Fibroblast of villous mesenchyme (primary cell): ENCODE results near the gene MNT. TPM values are rescaled to one million over a fixed set of nuclear protein-coding genes. Genes with fewer than 3 reads are reported as not detected.

Experiments used
- DNase-seq: peaks from one replicate; pipeline ENCODE4 v3.0.0-alpha.2; 2010; ENCODE audit warnings: low read depth
- H3K4me3 ChIP-seq: 2 replicates; pipeline ENCODE4 v1.5.1; 2011; ENCODE audit warnings: low read depth, mild to moderate bottlenecking, low read length
- total RNA-seq: library from RNA; depleted of rRNA; stranded (reverse); fragments of >200 nt; gene quantifications from 2 replicates; pipeline ENCODE4 v1.2.3, GENCODE V29; 2012
- TF ChIP-seq, protein P1 (sequence below): IDR thresholded peaks from 2 replicates; pipeline ENCODE4 v1.5.1; 2012; ENCODE audit warnings: low read depth, mild to moderate bottlenecking, low read length; ENCODE audit not compliant: insufficient read depth

The MNT gene
- total RNA-seq, 1 donor = 7.8 TPM

DNA sequence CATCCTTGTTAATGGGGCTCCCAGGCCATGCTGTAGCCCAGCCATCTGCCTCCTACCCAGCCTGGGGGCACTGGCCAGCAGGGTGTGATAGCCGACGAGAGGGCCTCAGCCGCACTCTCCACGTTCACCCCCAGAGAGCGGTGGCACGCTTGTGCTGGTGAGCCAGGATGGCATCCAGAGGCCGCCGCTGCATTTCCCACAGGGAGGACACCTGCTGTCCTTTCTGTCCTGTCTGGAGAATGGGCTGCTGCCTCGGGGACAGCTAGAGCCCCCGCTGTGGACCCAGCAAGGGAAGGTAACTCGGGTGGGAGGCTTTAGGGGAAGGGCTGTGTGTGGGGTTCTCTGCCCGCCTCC, 36.1 kb downstream of the MNT start:
- TF ChIP-seq, protein P1, sequence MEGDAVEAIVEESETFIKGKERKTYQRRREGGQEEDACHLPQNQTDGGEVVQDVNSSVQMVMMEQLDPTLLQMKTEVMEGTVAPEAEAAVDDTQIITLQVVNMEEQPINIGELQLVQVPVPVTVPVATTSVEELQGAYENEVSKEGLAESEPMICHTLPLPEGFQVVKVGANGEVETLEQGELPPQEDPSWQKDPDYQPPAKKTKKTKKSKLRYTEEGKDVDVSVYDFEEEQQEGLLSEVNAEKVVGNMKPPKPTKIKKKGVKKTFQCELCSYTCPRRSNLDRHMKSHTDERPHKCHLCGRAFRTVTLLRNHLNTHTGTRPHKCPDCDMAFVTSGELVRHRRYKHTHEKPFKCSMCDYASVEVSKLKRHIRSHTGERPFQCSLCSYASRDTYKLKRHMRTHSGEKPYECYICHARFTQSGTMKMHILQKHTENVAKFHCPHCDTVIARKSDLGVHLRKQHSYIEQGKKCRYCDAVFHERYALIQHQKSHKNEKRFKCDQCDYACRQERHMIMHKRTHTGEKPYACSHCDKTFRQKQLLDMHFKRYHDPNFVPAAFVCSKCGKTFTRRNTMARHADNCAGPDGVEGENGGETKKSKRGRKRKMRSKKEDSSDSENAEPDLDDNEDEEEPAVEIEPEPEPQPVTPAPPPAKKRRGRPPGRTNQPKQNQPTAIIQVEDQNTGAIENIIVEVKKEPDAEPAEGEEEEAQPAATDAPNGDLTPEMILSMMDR = no peak

DNA sequence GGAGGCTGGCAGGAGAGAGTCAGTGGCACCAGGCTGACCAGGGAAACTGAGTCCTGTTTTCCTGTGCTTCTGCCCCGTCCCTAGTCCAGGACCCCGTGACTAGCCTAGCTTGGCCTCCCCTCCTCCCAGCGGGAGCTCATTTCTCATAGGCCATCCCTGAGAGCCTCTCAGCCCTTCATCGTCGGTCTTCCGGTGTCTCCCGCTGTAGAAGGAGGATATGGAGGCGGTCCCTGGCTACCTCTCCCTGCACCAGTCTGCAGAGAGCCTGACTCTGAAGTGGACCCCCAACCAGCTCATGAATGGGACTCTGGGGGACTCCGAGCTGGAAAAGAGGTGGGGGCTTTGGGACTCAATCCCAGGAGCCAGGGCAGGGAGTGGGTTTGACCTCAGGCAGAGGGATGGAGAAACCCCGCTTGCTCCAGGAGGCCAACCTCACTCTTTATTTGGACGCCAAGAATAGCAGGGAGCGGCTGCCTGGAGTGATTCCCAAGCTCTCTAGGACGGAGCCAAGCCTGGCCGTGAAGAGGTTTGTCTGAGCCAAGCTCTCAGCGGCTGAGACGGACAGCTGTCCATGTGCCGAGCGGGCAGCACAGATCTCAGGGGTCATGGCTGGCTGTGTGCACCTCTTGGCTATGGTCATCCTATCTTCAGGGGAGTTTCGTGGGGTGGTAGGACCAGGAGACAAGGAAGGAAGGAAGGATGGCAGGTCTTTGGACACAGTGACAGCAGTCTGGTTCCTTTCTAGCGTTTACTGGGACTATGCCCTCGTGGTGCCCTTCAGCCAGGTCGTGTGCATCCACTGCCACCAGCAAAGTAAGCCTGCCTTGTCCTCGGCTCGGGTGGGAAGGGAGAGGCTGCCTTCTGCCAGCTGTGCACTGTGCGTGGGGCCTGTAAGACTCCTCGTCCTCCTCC, 36.8 kb downstream of the MNT start:
- TF ChIP-seq, protein P1 = no peak
- no peak overlapping the region for H3K4me3 ChIP-seq
- no peak for DNase-seq

More for the DNA sequence above, 36.1 kb downstream of the MNT start:
- no peak for DNase-seq
- H3K4me3 ChIP-seq = no peak overlapping the region

DNA sequence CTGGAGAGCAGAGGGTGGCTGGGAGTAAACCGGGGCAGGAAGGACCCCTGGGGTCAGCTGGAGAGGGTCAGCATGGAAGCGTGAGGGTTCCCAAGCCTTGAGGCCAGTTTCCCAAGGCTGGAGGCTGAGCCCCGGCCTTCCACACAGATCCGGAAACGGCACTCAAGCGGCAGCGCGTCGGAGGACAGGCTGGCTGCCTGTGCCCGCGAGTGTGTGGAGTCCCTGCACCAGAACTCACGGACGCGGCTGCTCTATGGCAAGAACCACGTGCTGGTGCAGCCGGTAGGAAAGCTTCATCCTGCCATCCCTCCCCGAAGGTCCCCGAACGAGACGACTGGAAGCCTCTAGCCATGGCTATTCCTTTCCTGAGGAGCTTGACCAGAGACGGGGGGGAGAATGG, 37.5 kb downstream of the MNT start:
- TF ChIP-seq, protein P1 = no peak
- DNase-seq = no peak

DNA sequence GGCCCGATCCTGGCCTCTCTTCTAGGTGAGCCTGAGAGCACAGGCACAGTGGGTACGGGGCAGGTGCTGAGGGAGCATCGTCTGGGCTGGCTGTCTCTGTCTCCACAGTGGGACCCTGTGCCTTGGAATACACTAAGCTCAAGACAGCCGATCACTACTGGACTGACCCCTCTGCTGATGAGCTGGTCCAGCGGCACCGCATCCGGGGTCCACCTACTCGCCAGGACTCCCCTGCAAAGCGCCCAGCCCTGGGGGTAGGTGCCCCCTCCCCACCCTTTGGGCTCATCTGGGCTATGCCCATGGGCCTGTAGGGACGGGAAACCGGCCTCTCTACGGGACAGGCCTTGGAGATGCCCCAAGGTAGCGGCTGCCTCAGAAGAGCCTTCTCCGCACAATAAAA, 38.0 kb downstream of the MNT start:
- H3K4me3 ChIP-seq = no peak overlapping the region
- TF ChIP-seq, protein P1 = no peak
- no peak for DNase-seq

More for the DNA sequence above, 37.5 kb downstream of the MNT start:
- H3K4me3 ChIP-seq = no peak overlapping the region

DNA sequence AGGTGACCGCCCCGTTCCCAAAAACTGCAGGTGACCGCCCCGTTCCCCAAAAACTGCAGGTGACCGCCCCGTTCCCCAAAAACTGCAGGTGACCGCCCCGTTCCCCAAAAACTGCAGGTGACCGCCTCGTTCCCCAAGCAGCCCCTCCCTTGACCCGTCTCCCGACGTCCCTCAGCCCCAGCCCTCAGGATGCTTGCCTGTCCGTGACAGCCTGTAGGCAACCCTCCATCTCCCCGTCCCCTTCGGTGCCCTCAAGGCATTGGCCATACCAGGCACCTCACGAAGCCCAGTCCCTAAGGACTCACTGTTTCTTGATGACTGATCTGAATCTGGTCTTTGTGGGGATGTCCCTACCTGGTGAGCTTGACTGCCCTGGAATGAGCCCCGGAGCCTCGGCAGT, 38.4 kb downstream of the MNT start:
- no peak overlapping the region for H3K4me3 ChIP-seq
- no peak for DNase-seq
- TF ChIP-seq, protein P1 = no peak

DNA sequence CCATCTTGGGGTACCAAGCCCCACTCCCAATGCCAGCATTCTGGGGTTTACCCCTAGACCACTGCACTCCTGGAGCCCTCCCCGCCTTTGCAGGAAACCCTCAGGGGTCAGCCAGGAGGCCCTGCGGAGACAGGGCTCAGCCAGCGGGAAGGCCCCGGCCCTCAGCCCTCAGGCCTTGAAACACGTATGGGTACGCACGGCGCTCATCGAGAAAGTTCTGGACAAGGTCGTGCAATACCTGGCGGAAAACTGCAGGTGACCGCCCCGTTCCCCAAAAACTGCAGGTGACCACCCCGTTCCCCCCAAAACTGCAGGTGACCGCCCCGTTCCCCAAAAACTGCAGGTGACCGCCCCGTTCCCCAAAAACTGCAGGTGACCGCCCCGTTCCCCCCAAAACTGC, 38.8 kb downstream of the MNT start:
- no peak for DNase-seq
- no peak overlapping the region for H3K4me3 ChIP-seq
- TF ChIP-seq, protein P1 = no peak
